IMR-90 (cell line): ENCODE results near the gene SMARCA2. TPM values are rescaled to one million over a fixed set of nuclear protein-coding genes. Genes with fewer than 3 reads are reported as not detected.

Source experiments
- ATAC-seq: fragments of 200-7000 bp; cut with Tn5 transposase; 2 replicates; pipeline ENCODE4 v1.9.1; 2020; ENCODE audit warnings: low read depth, mild to moderate bottlenecking, moderate library complexity
- BruUV-seq: library from RNA; stranded (reverse); fragments of 400-500 nt; replicated peaks from 2 replicates; lab custom pipeline; 2021; lab: Mats Ljungman, UMichigan
- CTCF ChIA-PET: fragments of 300-600 bp; formaldehyde crosslinking; extraction: SDS; loops from one replicate; lab custom pipeline; 2021; ENCODE audit warnings: antibody characterized with exemption; lab: Yijun Ruan, JAX
- POLR2A ChIA-PET: fragments of 300-600 bp; sonication (Branson Sonifier 250); formaldehyde crosslinking; loops from one replicate; lab custom pipeline; 2022; ENCODE audit warnings: antibody characterized with exemption; ENCODE audit not compliant: unreplicated experiment; lab: Charles Lee
- DNase-seq: peaks from one replicate; pipeline ENCODE4 v3.0.0; 2013
- H2AFZ ChIP-seq: replicated peaks from 2 replicates; pipeline ENCODE3; 2013; ENCODE audit warnings: low read length, mild to moderate bottlenecking; ENCODE audit not compliant: poor library complexity
- H2AK5ac ChIP-seq: 2 replicates; pipeline ENCODE4 v1.6.1; 2013; ENCODE audit warnings: low read depth, low read length, inconsistent platforms
- H2AK9ac ChIP-seq: replicated peaks from 2 replicates; pipeline ENCODE3; 2013; ENCODE audit warnings: mild to moderate bottlenecking, low read depth, low read length, moderate library complexity; ENCODE audit not compliant: poor library complexity
- H2BK120ac ChIP-seq: 2 replicates; pipeline ENCODE4 v1.6.1; 2013; ENCODE audit warnings: low read depth, low read length, inconsistent platforms
- H2BK15ac ChIP-seq: 3 replicates; pipeline ENCODE4 v1.6.1; 2013; ENCODE audit warnings: low read depth, low read length, inconsistent platforms
- H2BK20ac ChIP-seq: 2 replicates; pipeline ENCODE4 v1.6.1; 2013; ENCODE audit warnings: low read depth, mild to moderate bottlenecking, inconsistent platforms, low read length, moderate library complexity
- H2BK5ac ChIP-seq: 2 replicates; pipeline ENCODE4 v1.6.1; 2013; ENCODE audit warnings: mild to moderate bottlenecking, low read depth, low read length, inconsistent platforms; ENCODE audit not compliant: poor library complexity, severe bottlenecking
- H3K14ac ChIP-seq: replicated peaks from 2 replicates; pipeline ENCODE4 v1.6.1; 2013; ENCODE audit warnings: low read depth, low read length, inconsistent platforms
- H3K18ac ChIP-seq: 2 replicates; pipeline ENCODE4 v1.6.1; 2013; ENCODE audit warnings: low read depth, low read length, control low read depth
- H3K23ac ChIP-seq: 2 replicates; pipeline ENCODE4 v1.6.1; 2013; ENCODE audit warnings: low read depth, low read length, inconsistent platforms
- H3K27ac ChIP-seq: 2 replicates; pipeline ENCODE4 v1.5.1; 2013; ENCODE audit warnings: mild to moderate bottlenecking, control low read depth, low read length; ENCODE audit not compliant: insufficient read depth
- H3K27me3 ChIP-seq: 2 replicates; pipeline ENCODE4 v1.6.1; 2013; ENCODE audit warnings: low read length; ENCODE audit not compliant: control insufficient read depth, insufficient read depth
- H3K36me3 ChIP-seq: 2 replicates; pipeline ENCODE4 v1.6.1; 2013; ENCODE audit warnings: low read length, mixed read lengths; ENCODE audit not compliant: control insufficient read depth, insufficient read depth
- H3K4ac ChIP-seq: 2 replicates; pipeline ENCODE4 v1.6.1; 2013; ENCODE audit warnings: low read depth, low read length, inconsistent platforms
- H3K4me1 ChIP-seq: 2 replicates; pipeline ENCODE4 v1.6.1; 2013; ENCODE audit warnings: low read length, mixed read lengths; ENCODE audit not compliant: control insufficient read depth, insufficient read depth
- H3K4me2 ChIP-seq: 2 replicates; pipeline ENCODE4 v1.6.1; 2013; ENCODE audit warnings: low read depth, mild to moderate bottlenecking, control low read depth, low read length, moderate library complexity
- H3K4me3 ChIP-seq: 2 replicates; pipeline ENCODE4 v1.5.1; 2013; ENCODE audit warnings: low read depth, mild to moderate bottlenecking, control low read depth, low read length, moderate library complexity; ENCODE audit not compliant: insufficient read depth
- H3K56ac ChIP-seq: 2 replicates; pipeline ENCODE4 v1.6.1; 2013; ENCODE audit warnings: low read length, inconsistent platforms; ENCODE audit not compliant: insufficient read depth; ENCODE audit errors: extremely low read depth
- H3K79me1 ChIP-seq, 2 experiments: 2 replicates each; pipeline ENCODE4 v1.6.1; 2013; ENCODE audit warnings: low read length in 2 of 2, inconsistent platforms in 1 of 2, low read depth in 1 of 2
- H3K9ac ChIP-seq: 2 replicates; pipeline ENCODE4 v1.6.1; 2013; ENCODE audit warnings: low read depth, low read length, control low read depth
- H3K9me1 ChIP-seq: 2 replicates; pipeline ENCODE4 v1.6.1; 2013; ENCODE audit warnings: low read length, inconsistent platforms; ENCODE audit not compliant: insufficient read depth
- H3K9me3 ChIP-seq: 2 replicates; pipeline ENCODE4 v1.6.1; 2013; ENCODE audit warnings: low read length; ENCODE audit not compliant: control insufficient read depth, insufficient read depth
- H4K20me1 ChIP-seq: 2 replicates; pipeline ENCODE4 v1.6.1; 2013; ENCODE audit warnings: low read length, inconsistent platforms; ENCODE audit not compliant: insufficient read depth
- H4K5ac ChIP-seq: 2 replicates; pipeline ENCODE4 v1.6.1; 2013; ENCODE audit warnings: mild to moderate bottlenecking, low read depth, low read length, control low read depth
- H4K8ac ChIP-seq, 2 experiments: 2 replicates each; pipeline ENCODE4 v1.6.1; 2013; ENCODE audit warnings: low read depth in 2 of 2, low read length in 2 of 2, control low read depth in 1 of 2, inconsistent platforms in 1 of 2
- H4K91ac ChIP-seq: 2 replicates; pipeline ENCODE4 v1.6.1; 2013; ENCODE audit warnings: low read depth, low read length, inconsistent platforms; ENCODE audit not compliant: insufficient read depth
- CTCF ChIP-seq: conservative IDR thresholded peaks from 2 replicates; pipeline ENCODE4 v1.5.1; 2012; ENCODE audit warnings: mild to moderate bottlenecking, low read depth, low read length, improper control_type of control experiment
- MAFK ChIP-seq: IDR thresholded peaks from 2 replicates; pipeline ENCODE4 v1.6.1; 2012; ENCODE audit warnings: low read depth, low read length, improper control_type of control experiment
- RAD21 ChIP-seq: IDR thresholded peaks from 2 replicates; pipeline ENCODE4 v1.6.1; 2012; ENCODE audit warnings: low read length, improper control_type of control experiment
- SMC3 ChIP-seq: fragments of 150-350 bp; IDR thresholded peaks from 2 replicates; pipeline ENCODE4 v1.6.1; 2016; ENCODE audit warnings: low read depth, mild to moderate bottlenecking, antibody characterized with exemption, low read length, moderate library complexity
- WGBS, 2 experiments: methylation state at CpG; one replicate each; pipeline versions ENCODE4 v1.1.5 to v1.1.7; 2013; ENCODE audit warnings: missing lambda C conversion rate in 2 of 2; ENCODE audit not compliant: insufficient read length in 1 of 2; ENCODE audit errors: extremely low coverage in 2 of 2; 5-methylcytosine and 5-hydroxymethylcytosine counted together
- dilution Hi-C: fragments of 300-500 bp; cut with HindIII; formaldehyde crosslinking; loops from one replicate; pipeline ENCODE4 v1.14.3; 2018; ENCODE audit warnings: low sequenced_read_pairs; ENCODE audit not compliant: unreplicated experiment
- in situ Hi-C: fragments of 300-500 bp; cut with MboI; formaldehyde crosslinking; loops from 3 replicates; pipeline ENCODE4 v1.14.3; 2019; ENCODE audit warnings: low sequenced_read_pairs, inconsistent platforms, mixed read lengths
- intact Hi-C: fragments of 100-400 bp; cut with micrococcal nuclease; formaldehyde crosslinking; loops from 2 replicates; pipeline ENCODE4 v1.10.0; 2022
- polyA plus RNA-seq, 3 experiments: library from polyadenylated mRNA; depleted of rRNA; stranded (reverse); fragments of >200 nt; gene quantifications; 2 replicates each; pipeline ENCODE4 v1.2.3, GENCODE V29; 2012; ENCODE audit warnings: low replicate concordance in 1 of 3
- total RNA-seq: library from RNA; depleted of rRNA; stranded (reverse); fragments of >200 nt; gene quantifications from 2 replicates; pipeline ENCODE4 v1.2.3, GENCODE V29; 2012
- TF ChIP-seq, protein P1 (sequence below): fragments of 150-350 bp; IDR thresholded peaks from 2 replicates; pipeline ENCODE4 v1.6.1; 2016; ENCODE audit warnings: low read depth, mild to moderate bottlenecking, low read length, moderate library complexity, borderline replicate concordance

SMARCA2 gene
- total and polyA plus RNA-seq, 2 of the 4 experiments (the other 2 are of a cell fraction): 25.3 to 26.7 TPM

DNA sequence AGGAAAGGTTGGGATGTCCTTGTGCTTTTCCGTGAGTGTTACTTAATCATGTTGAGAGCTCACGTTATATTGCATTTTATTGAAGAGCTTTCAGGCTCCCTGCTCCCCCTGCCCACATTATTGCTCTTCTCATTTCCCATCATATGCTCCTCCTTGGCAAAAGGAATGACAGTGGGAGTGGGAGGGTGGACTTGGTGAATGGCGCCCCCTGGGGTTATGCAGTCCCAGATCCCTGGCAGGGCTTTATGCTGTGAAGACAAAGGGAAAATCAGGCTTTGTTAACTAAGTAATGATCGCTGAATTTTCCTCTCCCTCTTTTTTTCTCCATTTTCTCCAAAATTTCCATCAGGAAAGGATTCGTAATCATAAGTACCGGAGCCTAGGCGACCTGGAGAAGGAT lies 166.6 kb downstream of the SMARCA2 start:
- H3K18ac ChIP-seq: no peak overlapping the region
- no peaks in the 10 kb centered on the region for H3K9me3 ChIP-seq
- H3K56ac ChIP-seq: no peak overlapping the region
- intact Hi-C loops (no loop called here), in situ Hi-C loops (no loop called here), dilution Hi-C loops (no loop called here)
- H4K5ac ChIP-seq: no peak overlapping the region
- no peak overlapping the region for H2BK5ac ChIP-seq
- H2AFZ ChIP-seq: no peak overlapping the region
- no peaks in the 10 kb centered on the region for H3K79me1 ChIP-seq
- H3K9ac ChIP-seq: no peak overlapping the region
- peaks cover 4% of the 10 kb centered on the region; the same call in 1 of the 2 replicates for H3K36me3 ChIP-seq
- H3K4me3 ChIP-seq: no peak overlapping the region
- ChIA-PET POLR2A (interaction anchor here (0.6 kb wide), 1 partner anchor 92 kb away, joined by 3 read pairs; no protein-coding TSS in a partner anchor), CTCF (interaction anchor here (0.6 to 1.9 kb wide), 2 partner anchors 17 to 49 kb away, joined by 5 to 6 read pairs; no protein-coding TSS in a partner anchor)
- ATAC-seq (no peak), DNase-seq (peak; percentile 7)
- H2BK15ac ChIP-seq: no peak overlapping the region
- H3K4me2 ChIP-seq: no peak overlapping the region
- H3K4ac ChIP-seq: no peak overlapping the region
- H3K14ac ChIP-seq: no peak overlapping the region
- H4K20me1 ChIP-seq: no peaks in the 10 kb centered on the region
- no peak overlapping the region for H3K27ac ChIP-seq
- BruUV-seq: no TSS peak
- H3K9me1 ChIP-seq: no peaks in the 10 kb centered on the region; the same call in 1 of the 2 replicates
- no peak overlapping the region for H2BK20ac ChIP-seq
- H3K27me3 ChIP-seq: no peaks in the 10 kb centered on the region
- WGBS, 2 experiments: no CpG with 5 or more reads among the region's 7 CpGs
- H2AK5ac ChIP-seq: no peak overlapping the region
- TF ChIP-seq, protein P1, sequence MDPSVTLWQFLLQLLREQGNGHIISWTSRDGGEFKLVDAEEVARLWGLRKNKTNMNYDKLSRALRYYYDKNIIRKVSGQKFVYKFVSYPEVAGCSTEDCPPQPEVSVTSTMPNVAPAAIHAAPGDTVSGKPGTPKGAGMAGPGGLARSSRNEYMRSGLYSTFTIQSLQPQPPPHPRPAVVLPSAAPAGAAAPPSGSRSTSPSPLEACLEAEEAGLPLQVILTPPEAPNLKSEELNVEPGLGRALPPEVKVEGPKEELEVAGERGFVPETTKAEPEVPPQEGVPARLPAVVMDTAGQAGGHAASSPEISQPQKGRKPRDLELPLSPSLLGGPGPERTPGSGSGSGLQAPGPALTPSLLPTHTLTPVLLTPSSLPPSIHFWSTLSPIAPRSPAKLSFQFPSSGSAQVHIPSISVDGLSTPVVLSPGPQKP: no peak
- TF ChIP-seq CTCF (peak; percentile 35), RAD21 (peak; percentile 49), SMC3 (0 out of 2 replicates have a peak, but pooled peaks have one; percentile 7), MAFK (no peak)
- H4K91ac ChIP-seq: no peak overlapping the region
- H3K4me1 ChIP-seq: peaks cover 3% of the 10 kb centered on the region
- no peak overlapping the region for H2AK9ac ChIP-seq
- H3K23ac ChIP-seq: no peak overlapping the region
- H2BK120ac ChIP-seq: no peak overlapping the region
- H4K8ac ChIP-seq: no peak overlapping the region
